KBM-7 (cell line): ENCODE measurements around the gene RNF40.
A peak's percentile ranks its signal among the peaks of the same experiment; 100 is the strongest.

Experiments
- DNase-seq: peaks from one replicate; pipeline ENCODE4 v3.0.0-alpha.2; 2015
- in situ Hi-C: fragments of 300-500 bp; cut with MboI; formaldehyde crosslinking; loops from 2 replicates; pipeline ENCODE4 v1.14.3; 2020; ENCODE audit warnings: low sequenced_read_pairs, low pct_unique_long_range_greater_than_20kb, mixed read lengths

RNF40 gene

DNA sequence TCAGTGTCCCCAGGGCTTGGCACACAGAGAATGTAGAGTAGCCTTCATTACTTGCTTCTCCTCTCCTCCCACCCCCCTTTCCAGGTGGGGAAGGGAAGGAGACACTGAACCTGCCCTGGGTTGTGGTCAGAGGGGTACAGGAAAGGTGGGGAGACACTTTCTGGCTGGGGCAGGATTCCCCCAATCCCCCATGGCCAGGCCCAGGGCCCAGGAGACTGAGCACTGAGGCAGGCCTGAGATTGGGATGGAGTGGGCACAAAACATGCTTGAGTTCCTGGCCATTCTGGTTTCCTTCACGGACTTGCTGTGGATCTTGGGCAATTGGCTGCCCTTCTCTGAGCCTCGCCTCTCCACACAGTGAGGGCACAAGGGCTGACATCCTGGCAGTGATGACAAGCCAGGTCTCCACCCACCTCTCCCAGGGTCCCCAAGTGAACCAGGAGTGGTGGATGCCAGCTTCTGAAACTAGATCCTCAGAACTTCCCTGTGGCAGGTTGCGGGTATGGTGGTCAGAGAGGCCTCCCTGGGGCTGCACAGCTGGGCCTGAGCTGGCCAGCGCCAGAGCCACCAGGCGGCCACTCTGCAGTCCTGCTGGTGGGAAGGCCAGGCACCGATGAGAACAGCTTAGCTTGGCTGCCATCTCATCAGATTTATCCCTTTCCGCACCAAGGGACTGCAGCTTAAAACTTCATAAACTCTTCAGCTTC lies 15.6 kb downstream of the RNF40 start:
- DNase-seq, result no peak
- in situ Hi-C loops, result no loop called here

DNA sequence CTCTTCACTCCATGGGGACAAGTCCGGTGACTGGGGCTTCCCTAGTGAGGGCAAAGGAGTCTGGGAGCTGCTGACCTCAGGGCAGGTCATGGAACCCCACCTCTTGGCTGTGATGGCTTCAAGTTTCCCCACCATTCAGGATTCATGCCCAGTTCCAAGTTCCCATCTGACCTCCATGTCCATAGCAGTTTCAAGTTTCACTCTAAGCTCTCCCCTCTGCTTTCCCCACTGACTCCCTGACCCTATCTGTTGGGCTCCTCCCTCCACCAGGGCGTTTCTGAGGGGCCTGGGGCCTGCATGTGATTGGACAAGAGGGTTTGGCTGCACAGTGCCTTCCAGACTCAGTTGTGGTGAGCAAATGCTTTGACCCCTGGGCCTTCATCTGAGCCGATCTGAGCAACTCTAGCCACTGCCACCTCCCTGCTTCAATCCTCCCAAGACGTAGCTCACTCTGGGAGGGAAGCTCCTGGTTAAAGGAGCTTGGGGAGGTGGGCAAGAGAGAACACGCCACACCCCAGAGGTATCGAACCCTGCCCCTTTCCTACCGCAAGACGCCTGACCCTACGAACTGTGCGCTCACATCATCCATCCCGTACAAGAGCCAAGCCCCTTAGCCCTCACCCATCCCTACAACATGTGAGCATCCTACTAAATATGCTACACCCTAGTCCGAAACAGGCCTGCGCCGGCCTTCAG lies 16.6 kb downstream of the RNF40 start:
- DNase-seq, result no peak
- in situ Hi-C loops, result no loop called here

DNA sequence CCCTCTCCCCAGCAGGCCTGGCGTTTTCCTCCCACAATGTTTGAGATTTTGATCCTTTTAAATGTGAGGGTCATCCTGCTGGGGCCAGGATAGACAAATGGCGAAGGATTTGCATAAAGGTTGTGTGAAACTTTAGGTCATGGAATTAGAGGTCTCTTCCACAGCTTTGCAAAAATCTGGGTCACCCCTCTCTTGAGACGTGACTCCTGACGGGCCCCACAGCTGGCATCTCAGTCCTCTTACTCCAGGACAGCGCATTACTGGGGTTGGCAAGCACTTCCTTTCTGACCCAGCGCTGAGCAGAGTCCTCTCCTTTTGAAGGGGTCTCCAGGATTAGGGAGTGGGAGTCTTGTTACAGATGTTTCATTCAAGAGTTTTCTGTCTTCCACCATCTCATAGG lies 17.5 kb downstream of the RNF40 start:
- no peak for DNase-seq
- in situ Hi-C loops, result no loop called here

DNA sequence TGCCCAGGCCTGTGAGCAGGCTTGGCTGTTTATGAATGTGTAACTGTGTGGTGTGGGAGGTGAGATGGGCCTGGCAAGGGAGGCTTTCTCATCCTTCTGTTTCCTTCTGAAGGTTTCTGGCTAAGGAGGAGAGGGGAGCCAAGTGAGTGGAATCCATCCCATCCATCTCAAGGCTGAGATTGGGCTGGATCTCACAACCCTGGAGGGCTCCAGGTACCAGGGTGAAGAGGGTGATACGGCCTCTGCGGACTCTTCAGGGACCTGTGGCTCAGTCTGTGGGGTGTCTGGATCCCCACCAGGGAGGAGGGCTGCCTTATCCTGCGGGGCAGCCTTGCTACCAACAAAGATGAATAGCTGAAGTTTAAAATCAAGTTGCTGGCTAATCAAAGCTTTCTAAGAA lies 17.9 kb downstream of the RNF40 start:
- DNase-seq, result no peak
- in situ Hi-C loops, result no loop called here

DNA sequence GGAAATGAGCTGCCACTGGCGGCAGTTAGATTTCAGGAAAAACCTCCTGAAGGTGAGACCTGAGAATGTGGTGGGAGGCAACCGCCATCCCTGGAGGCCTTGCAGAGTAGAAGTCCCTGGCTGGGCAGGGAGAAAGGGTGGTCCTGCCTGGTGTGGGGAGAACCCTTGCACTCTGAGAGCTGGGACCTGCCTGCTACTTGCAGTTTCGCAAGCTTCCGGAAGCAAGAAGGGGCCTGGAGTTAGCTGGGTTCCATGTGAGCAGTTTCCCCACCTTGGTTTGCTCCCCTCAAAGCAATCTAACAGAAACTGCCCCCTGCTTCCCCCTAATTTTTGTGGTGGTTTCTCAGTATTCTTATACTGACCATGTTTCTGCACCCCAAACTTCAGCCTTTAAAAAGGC lies 18.4 kb downstream of the RNF40 start:
- in situ Hi-C loops, result no loop called here
- DNase-seq, result no peak

DNA sequence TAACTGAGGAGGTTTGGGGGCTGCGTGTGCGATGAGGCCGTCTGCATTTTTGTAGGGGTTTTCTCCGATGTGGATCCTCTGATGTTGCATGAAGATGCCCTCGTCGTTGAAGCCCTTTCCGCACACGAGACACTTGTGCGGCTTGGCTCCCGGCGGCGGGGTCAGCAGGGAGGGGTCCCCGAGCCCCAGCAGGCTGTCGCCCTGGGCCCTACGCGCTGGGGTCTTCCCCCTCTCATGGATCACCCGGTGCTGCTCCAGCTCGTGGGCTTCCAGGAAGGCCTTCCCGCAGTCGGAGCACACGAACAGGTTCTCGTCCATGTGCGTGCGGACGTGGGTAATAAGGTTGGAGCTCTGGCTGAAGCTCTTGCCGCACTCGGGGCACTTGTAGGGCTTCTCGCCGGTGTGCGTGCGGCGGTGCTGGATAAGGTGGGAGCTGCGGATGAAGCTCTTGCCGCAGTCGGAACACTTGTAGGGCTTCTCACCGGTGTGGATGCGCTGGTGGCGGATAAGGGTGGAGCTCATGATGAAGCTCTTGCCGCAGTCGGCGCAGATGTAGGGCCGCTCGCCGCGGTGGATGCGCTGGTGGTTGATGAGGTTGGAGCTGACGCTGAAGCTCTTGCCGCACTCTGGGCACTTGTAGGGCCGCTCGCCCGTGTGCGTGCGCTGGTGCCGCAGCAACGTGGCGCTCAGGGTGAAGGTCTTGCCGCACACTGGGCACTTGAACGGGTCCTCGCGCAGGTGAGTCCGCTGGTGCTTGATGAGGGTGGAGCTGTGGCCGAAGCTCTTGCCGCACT lies 20.6 kb downstream of the RNF40 start:
- no peak for DNase-seq
- in situ Hi-C loops, result no loop called here

DNA sequence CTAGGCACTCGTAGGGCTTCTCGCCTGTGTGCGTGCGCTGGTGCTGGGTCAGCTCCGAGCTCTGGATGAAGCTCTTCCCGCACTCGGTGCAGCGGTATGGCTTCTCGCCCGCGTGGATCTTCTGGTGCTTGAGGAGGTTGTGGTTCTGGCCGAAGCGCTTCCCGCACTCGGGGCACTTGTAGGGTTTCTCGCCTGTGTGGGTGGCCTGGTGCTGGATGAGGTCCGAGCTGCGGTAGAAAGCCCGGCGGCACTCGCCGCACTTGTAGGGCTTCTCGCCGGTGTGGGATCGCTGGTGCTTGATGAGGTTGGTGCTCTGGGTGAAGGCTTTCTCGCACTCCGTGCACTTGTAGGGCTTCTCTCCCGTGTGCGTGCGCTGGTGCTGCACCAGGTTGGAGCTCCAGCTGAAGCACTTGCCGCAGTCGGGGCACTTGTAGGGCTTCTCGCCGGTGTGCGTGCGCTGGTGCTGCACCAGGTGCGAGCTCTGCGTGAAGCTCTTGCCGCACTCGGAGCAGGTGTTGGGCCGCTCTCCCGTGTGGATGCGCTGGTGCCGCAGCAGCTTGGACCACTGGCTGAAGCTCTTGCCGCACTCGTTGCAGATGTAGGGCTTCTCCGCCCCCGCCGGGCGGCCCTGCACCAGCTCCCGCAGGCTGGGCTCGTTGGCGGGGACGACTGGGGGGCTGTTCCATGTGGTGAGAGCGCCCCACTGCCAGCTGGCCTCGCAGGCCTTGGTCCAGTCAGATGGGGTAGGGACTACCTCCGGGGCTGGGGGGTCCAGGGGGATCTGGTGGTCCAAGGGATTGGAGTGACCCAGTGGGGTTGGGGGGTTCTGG lies 21.4 kb downstream of the RNF40 start:
- no peak for DNase-seq
- in situ Hi-C loops, result no loop called here

DNA sequence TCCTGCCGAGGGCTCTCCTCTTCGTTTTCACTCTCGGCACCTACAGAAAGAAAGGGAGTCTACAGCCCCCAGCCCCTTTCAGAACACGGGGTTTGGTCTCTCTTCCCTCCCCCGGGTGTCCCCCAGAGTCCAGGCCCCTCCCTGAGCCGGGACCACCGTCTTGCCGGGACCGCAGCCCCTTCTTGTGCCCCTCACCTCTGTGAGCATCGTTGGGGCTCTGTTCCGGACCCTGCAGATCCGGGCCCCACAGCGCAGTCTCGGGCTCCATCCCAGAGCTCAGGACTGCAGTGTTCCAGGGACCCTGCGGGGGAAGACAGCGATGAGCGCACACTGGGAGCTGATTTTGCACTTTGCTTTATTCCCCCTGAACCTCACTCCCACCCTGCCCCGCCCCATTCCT lies 22.1 kb downstream of the RNF40 start:
- in situ Hi-C loops, result no loop called here

DNA sequence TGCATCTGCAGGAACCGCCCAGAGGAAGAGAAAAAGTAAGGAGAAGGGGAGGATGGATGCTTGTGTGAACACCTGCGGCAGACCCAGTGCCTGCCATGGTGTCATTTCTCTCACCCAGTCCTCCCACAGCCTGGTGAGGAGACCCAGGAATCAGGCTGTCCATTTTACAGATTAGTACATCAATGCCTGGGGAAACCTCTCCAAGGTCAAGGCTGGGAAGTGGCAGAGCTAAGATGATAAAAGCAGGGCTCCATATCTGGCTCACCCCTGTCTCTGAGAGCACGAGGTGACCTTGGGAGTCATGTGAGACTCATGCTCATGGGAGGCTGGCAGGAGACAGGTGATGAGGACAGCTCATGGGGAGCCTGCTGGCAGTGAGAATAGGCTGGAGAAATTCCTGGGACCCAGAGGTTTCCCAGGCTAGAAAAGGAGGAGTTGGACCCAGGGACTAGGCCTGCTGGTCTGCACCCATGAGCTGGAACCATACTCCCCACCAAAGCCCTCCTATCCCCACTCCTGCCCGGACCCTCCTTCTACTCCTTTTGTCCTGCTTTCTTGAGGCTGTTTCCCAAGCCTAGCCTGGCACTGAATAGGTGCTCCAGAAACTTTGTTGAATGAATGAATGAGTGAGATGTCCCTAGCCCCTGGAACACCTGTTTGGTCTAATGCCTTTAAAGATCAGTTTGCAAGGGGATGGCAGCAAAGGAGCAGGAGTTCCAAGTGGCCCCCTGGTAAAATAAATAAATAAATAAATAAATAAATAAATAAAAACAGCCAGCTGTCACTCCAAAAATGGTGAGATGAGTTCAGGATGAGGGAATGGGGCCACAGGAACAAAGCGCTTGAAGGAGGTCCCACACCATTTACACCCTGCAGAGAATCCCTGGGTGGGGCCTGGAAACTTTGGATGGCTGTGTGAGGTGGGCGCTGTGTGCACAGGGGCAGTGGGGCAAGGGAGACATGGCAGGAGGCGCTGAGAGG lies 23.3 kb downstream of the RNF40 start:
- no peak for DNase-seq
- in situ Hi-C loops, result no loop called here

More for the DNA sequence above, 22.1 kb downstream of the RNF40 start:
- no peak for DNase-seq

DNA sequence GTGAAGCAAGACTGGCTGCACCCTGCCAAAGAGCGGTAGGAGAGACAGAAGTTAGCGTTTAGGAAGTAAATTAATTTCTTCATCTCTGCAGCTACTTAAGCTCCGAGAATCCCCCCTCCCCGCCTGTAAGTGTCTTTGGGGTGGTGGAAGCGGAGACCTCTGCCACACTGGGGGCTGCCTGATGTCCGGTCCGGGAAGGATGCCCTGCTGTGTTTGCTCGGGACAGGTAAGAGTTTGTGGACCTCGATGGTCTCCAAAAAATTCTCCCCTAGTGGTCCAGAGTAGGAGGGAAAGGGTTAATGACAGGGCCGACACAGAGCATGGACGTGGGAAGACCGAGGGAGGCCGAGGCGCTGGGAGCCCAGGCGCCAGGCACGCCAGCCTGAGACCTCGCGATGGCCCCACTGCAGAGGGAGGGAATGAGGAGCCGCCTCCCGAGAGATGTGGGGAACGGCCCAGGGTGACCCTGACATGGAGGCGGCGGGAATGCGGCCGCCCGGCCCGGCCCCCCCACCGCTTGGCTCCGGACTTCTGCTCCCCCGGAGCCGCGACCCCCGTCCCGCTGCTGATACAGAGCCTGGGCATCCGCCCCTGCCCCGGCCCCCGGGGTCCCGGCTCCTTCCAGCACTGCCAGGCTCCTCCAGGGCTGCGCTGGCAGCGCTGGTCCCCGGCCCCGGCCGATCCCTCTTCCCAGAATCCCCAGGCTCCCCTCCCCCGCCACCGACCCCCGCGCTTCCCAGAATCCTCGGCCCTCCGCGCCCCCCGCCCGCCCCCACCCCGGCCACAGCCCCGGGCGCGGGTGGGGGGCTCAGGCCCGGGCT lies 24.2 kb downstream of the RNF40 start:
- DNase-seq, result no peak
- in situ Hi-C loops, result no loop called here

DNA sequence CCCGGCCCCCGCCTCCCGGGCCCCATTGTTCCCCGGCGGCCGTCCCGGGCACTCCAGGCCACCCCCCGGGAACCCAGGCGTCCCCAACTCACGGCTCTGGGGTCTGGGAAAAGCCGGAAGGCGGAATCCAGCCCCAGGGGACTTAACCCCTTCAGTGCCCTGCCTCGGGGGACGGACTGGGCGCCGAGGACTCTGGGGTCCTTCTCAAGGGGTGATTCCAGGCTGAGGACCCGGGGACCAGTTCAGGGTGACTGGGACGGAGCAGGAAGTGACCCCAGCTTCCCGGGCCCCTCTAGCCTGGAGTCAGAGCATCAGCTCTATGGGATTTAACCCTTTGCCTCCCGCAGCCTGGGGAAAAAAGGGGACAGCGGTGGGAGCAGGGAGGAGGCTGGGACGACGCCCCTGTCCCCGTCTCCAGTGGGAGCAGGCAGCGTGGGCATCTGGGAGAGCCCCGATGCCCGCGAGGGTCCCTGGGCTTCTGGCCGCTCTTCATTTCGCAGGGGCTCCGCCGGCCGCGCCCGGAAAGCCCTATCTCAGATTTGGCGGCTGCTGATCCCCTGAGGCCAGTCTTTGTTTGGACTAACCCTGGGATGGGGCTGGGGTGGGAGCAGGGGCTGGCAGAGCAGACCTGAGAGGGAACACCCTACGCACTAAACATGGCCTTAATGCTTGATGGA lies 25.0 kb downstream of the RNF40 start, which contains the start of gene ZNF629:
TSS of gene ZNF629 (minus strand) at position 270 of the 677 bp plus-strand sequence. CDS start 2,723 bp downstream, outside the sequence.
- DNase-seq, result peak; percentile 72
- in situ Hi-C loops, result no loop called here

DNA sequence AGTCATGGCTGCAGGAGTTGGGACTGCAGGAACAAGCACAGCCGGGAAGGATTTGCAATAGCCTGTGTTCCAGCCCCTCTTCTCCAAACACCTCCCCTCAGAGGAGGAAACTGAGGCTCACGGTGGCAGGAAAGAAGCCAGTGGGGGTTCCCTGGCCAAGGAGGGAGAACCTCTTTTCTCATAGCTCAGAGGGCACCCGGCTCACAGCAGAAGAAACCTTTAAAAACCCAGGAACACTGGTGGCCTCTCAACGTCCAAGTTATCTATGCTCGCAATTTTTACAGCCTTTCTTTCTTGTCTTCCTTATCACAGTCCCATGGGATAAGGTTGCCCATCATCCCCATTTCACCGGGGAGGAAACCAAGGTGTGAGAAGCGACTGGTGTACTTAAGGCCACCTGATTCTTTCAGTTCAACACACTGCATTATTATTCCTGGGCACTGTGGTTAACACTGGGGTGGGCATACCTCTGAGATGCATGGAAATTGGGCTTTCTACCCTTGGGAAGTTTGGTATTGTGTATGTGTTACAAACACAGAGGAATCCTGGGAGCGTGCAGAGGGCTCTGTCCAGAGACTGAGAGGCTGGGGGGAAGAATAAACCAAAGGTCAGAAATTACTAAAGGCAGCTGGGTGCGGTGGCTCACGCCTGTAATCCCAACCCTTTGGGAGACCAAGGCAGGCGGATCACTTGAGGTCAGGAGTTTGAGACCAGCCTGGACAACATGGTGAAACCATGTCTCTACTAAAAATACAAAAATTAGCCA lies 25.7 kb downstream of the RNF40 start:
- in situ Hi-C loops, result no loop called here
- DNase-seq, result no peak

DNA sequence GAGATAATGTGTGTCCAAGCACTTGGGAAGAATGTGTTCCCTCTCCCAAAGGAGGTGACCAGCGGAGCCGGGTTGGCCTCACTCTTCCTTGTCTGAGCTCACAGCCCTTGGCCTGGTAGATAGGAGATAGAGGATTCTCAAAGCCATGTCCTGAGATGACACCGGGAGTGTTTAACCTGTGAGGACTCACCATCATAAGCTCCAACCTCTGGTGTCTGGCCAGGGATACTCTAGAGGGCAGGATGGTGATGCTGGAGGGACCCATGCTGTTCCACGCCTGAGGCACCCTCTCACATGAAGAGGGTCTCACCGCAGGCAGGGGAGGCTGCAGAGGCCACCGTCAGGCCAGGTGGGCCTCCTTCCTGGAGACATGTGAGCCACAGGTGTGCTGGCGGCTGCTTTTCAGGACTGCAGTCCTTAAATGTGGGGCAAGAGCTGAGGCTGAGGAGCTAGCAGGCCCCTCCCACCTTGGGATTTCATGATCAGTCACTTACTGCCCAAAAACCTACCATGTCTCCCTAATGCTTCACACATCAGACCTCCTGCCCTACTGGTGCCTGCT lies 31.5 kb downstream of the RNF40 start:
- no peak for DNase-seq
- in situ Hi-C loops, result no loop called here

DNA sequence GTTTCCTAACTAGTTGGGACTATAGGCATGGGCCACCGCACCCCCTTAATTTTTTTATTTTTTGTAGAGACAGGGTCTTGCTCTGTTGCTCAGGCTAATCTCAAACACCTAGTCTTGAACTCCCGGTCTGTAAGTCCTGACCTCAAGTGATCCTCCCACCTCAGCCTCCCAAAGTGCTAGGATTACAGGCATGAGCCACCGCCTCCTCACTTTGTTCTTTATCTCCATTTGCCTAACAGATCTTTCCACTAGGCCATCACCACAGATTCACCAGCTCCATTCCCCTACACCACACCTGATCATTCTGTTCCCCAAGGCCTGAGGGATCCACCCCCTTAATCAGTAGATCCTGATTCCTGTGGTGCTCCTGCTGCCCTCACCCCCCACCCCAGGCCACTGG lies 32.5 kb downstream of the RNF40 start:
- in situ Hi-C loops, result no loop called here
- DNase-seq, result no peak

DNA sequence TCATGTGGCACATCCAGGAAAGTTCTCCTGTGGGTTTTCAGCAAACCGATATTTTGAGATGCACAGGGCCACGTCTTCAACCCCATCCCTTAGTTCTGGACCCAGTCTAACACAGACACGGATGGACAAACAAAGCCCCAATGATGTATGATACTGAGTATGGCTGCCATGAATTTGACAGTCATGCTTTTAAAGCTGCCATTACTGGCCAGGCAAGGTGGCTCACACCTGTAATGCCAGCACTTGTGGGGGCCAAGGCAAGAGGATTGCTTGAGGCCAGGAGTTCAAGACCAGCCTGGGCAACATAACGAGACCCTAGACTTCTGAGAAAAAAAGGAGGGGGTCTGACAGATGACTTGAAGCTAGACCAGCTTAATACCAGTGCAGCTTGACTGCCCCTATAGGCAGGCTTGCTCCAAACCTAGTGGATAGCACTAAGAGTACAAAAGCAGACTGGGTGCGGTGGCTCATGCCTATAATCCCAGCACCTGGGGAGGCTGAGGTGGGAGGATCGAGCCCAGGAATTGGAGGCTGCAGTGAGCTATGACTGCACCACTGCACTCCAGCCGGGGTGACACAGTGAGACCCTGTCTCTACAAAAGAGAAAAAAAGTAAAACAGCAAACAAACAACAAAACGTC lies 35.7 kb downstream of the RNF40 start:
- no peak for DNase-seq
- in situ Hi-C loops, result no loop called here
